Hindlimb muscle (tissue), 1 donor: ENCODE measurements around the gene KCNMB2. TPM values are rescaled to one million over a fixed set of nuclear protein-coding genes. Genes with fewer than 3 reads are reported as not detected.
"Not testable (repeated sequence)": the region's sequence is repeated elsewhere in the genome, so short reads cannot be mapped to it uniquely, and the experiment has no call there.

Source experiments
- DNase-seq: peaks from one replicate; pipeline ENCODE4 v3.0.0-alpha.2; 2013
- polyA plus RNA-seq: library from polyadenylated mRNA; unstranded; fragments of 120-200 nt; gene quantifications from one replicate; pipeline ENCODE4 v1.2.1, GENCODE V29; 2013; ENCODE audit not compliant: insufficient read length

Gene KCNMB2
- polyA plus RNA-seq, 1 donor = 9.0 TPM

DNA sequence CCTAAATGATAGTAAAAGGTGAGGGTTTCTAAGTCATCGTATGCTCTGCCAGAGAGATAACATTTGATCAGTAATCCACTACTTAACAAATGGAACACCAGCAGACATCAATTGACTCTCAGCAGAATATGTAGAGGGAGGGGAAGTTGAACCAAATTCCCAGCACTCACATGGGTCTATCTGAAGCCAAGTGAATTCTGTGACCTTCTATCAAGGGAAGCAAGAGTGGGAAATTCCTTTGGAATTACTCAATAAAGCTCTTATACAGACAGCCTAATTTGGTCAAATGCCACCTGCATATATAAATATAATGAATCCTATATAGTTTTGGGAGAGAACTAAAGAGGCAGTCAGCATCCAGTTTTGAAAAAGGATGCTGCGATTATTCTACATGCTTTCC, 15.8 kb upstream of the KCNMB2 start:
- no peak for DNase-seq

DNA sequence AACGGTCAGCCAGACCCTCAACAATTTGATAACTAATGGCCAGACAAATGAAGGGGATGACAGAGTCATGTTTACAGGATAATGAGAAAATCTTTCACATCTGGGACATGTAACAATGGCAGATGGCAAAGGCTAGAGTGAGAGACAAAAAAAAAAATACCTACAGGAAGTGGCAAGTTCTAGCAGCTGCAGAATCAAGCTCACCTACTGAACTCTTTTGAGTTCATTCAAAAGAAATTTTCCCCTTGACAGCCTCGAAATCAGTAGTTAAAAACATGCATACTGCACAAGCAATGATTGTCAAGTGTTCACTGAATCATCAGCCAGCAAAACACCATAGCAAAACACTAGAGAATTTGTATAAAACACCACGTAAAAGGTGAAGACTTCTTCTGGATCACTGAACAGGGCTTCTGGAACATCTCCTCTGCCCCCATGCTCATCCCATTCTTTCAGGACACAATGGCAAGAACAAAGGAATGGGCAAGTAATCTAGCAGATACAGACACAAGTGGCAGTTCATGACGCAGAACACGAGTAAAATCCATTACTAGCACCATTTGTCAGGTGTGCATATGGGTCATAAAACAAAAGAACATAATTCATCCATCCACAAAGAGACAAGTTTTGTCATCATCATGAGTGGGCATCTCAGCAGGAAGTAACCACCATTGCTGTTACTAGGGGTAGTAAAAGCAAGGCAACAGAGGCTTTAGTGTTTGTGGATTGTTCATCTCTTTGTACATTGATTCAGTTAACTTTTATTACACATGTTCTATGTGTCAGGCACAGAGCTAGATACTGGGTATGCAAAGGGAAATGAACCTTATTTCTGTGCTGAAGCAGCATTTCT, 13.8 kb upstream of the KCNMB2 start:
- DNase-seq = no peak

DNA sequence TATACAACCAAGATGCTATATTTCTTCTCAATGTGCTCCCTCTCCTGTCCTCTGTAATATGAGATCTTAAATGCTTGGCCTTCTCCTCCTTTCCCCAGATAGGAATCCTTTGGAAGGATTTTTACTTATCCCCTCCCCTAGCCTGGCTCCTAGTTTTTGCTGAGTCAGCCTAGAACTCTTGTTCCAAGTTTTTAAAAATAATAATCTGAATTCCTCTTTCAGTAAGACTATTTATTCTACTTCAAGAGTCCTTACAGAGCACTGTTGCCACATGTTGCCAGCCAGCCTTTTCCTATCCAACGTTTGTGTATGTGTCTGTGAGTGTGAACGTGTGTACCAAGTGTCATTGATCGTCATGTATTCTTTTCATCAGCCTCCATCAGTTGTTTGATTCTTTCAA, 11.0 kb upstream of the KCNMB2 start:
- DNase-seq = no peak

DNA sequence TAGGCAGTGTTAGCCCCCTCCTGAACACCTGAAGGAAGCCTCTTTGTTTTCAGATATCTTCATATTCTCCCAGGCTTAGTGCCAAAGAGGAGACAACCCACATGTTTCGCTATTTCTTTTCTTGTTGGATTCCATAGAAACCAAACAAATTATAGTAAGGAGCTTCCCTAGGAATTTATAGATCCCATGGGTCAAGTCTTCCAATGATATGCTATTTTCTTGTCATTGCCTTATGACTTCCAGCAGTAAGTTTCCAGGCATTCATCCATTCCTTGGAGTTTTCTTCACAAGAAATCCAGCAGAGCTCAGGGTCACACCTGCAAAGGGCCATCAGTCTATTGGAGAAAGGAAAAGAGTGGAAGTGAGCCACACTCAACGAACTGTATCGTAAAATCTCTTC, 9.9 kb upstream of the KCNMB2 start:
- no peak for DNase-seq

DNA sequence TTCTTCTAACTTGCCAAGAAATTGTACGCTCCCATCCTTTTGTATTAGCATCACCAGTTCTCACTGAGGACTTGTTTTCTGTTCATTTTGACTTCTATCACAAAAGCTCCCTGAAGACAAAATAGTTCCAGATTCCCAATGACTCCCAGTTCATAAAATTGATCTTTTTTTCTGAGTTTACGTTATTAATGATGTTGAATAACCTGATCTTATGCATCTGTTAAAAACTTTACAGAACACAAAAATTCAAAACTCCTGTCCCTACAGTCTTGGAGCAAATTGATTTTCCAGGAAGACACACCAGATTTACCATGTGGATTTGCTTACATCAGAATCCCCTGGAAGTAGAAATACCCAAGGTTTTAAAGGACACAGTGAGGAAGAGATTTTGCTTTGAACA, 8.3 kb upstream of the KCNMB2 start:
- DNase-seq = no peak

DNA sequence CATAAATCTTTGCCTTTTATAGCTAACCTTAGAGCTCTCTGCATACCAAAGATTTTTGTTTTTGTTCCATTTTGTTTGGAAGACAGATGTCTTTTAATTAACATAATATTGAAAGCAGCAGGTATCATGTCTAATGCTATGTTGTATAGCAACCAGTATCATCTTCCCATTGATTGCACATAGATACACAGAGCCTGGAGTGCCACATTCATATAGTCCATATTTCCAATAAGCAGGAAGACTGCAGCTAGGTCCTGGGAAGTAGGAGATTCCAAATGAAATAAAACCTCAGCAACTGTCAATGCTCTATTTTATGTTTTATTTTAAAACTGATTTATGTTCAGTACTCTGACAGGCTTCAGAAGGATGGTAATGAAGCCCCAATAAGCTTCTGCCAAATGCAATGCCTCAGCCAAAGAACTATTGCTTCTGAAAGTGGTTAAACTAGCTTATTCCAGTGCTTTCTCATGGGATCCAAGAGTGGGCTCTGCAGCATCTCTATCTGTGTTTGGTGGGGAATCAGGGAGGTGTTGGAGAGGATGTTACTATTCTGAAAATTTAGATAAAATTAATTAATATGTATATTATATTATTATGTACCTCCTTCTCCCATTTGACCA, 6.5 kb upstream of the KCNMB2 start:
- no peak for DNase-seq

DNA sequence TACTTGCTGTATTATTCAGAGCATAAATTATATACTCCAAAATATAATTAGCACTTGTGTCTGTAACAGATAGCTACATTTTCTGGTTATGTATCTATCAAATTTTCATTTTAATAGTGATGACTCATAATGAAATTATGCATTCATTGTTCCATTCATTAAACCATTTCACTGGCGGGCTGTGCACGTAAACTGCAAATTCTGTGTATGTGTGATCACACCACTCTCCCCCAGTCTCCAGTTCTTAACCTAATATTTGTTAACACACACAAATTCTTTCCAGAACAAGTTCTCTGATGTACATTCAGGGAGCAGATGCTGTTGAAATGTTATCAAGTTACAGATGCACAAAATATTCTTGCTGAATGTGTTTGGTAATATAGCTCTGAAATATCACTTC, 3.8 kb upstream of the KCNMB2 start:
- no peak for DNase-seq

DNA sequence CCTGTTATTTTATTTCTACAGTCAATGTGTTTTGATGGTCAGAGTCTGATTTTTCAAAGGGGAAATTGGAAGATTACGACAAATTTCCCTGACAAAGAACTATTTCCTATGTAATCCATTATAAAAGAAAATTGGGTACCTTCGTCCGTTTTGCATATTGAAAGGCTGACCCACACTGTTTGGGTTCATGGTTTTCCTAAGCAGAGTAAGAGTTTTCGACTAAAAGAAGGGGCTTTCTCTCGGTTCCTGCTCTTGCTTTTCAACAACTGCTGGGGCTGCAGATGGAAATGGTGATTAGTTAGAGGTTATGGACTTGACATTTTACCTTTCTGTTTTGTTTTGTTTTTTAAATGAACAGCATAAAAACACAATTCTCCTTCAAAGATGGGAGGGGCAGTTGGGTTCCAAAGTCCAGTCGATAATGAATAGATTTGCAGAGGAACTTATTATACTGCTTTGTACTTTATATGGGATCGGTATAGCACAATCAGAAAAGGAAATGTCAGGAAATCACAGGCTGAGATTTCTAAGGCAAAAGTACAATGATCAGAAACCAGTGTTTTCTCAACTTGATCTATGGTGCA, 978 bp downstream of the KCNMB2 start:
- DNase-seq = no peak

DNA sequence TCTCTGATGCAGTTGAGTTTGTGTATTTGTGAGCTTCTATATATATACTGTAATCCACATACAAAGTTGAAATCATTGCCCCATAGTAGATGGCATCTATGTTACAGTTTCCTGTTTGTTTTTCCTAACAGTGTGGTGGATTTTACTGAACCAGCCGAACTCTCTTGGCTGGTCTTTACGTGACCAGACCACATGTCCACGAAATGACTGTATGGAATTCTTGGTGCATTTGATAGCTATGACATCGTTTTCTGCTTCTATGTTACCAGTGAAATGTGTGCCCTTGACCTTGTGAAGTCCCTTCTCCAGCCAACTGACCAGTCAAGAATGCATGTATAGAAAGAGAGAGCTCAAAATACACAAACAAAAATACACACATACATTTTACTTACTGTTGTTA, 1.8 kb downstream of the KCNMB2 start:
- DNase-seq = no peak

DNA sequence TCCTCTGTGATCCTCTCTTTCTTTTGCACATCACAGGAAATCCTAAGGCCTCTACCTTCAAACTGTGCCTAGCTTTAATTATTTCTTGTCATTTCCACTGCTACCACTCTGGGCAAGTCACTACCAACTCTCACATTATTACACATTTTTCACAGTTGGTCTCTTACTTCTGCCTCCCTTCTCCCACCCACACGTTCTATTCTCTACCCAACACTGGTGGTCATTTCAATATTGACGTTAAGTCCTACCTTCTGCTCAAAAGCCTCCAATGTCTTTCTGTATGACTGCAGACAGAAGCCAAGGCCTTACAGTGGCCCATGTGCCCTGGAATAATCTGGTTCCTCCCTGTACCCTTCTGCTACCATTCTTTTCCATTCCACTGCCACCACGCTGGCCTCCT, 3.9 kb downstream of the KCNMB2 start:
- no peak for DNase-seq

DNA sequence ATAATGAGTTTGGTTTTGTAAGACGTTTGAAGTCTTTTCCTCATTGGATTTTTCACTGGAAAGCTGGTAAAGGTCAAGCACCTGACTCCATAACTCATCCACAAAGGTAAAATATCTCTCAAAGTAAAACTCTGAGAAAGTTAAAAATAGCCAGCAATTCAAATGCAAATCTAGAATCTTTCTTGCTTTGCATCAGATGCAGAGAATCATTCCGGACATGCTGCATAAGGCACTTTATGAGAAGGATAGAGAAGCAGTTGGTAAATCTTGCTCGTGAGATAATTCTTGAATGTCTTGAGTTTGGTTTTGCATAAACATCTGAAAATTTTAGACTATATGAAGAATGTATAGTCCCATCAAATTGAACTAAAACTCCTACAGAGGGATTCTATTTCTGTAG, 9.1 kb downstream of the KCNMB2 start:
- DNase-seq = no peak

DNA sequence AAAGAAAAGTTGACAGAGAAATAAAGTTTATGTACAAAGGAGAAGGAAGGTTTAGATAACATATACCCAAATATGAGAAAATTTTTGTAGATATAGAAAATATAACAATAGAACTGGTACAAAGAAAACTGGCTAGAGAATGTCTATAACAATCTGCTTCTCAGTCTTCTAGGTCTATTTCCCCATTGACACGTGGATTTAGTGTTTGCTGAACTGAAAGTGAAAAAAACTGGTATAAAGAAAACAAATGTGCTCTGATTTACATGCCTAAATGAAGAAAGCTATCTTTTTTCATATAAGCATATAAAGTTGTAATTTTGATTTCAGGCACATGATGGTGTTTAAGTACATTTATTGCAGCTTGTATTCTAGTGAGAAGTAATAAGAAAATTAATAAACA, 9.8 kb downstream of the KCNMB2 start:
- no peak for DNase-seq

DNA sequence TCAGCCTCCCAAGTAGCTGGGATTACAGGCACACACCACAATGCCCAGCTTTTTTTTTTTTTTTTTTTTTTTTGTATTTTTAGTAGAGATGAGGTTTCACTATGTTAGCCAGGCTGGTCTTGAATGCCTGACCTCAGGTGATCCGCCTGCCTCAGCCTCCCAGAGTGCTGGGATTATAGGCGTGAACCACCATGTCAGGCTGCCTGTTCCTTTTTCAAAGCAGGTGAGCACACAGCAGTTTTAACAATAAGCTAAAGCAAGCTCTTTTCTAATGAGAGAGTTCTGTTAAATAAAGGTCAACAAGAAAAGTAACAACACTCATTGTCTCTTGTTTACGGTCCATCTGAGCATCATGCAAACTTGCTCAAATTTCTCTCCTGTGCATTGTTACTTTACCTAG, 13.2 kb downstream of the KCNMB2 start:
- DNase-seq = not testable (repeated sequence)

DNA sequence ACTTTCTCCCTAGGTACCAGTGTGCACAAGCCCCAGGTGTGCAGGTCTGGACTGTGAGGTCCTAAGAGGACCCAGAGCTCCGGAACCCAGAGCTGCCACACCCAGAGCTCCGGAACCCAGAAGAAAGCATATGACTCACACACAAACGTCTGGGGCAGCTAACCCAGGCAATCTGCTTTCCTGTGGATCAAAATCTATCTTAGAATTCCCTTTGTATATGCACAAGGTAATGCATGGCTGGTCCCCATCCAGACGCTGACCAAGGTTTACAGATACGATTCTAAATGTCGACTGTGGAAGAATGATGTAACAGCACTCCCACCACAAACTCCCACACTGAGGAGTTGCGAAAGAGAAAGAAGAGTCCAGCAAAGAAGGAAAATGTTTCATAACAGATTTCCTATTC, 15.7 kb downstream of the KCNMB2 start:
- DNase-seq = no peak

DNA sequence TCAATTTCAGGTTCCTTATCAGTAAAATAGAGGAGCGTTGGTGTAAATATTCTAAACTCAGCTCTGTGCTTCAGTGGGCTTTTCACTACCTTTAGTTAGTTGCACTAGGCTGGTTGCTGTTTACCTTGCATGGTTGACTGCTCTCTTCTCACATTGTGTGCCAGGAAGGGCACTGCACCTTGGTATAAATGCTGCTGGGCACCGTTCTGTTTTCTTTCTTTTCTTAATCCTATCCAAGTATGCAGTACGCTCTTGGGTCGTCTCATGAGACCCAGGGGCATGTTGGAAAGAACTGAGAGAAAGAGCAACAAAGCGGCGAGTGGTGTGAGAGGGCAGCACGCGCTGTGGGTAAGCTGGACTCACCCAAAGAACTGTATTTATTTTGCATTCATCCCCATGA, 22.4 kb downstream of the KCNMB2 start:
- no peak for DNase-seq

DNA sequence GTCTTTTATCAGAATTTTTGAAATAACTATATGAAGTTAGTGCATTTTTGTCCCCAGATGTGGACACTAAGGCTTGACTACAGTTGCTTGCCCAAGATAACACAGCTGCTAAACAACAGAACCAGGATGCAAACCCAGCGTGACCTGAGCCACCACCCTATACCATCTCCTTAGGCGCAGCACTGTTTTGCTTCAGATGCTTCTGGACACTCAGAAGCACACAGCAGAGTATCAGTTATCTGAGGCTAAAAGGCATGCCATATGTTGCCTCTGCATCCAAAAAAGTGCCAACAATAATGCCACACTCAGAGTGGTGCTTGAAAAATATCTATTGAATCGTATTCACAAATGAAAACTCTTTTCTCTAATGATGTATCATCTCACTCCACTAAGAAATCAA, 24.5 kb downstream of the KCNMB2 start:
- DNase-seq = no peak

DNA sequence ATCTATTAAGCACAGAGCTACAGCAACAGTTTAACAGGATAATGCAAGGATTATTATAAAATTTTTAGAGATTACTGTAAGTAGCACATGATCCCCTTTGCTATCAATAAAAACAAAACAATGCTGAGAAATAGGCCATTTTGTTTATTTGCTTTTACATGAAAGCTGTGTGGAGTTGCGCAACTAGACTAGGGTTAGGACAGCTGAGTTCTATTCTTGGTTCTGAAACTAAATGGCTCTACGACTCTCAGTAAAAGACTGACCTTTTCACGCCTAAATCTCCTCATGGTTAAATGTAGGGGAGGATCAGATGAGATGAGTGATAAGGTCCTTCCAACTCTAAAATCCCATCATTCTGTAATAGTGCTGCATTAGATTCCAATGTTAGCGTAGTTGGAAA, 25.0 kb downstream of the KCNMB2 start:
- DNase-seq = no peak

DNA sequence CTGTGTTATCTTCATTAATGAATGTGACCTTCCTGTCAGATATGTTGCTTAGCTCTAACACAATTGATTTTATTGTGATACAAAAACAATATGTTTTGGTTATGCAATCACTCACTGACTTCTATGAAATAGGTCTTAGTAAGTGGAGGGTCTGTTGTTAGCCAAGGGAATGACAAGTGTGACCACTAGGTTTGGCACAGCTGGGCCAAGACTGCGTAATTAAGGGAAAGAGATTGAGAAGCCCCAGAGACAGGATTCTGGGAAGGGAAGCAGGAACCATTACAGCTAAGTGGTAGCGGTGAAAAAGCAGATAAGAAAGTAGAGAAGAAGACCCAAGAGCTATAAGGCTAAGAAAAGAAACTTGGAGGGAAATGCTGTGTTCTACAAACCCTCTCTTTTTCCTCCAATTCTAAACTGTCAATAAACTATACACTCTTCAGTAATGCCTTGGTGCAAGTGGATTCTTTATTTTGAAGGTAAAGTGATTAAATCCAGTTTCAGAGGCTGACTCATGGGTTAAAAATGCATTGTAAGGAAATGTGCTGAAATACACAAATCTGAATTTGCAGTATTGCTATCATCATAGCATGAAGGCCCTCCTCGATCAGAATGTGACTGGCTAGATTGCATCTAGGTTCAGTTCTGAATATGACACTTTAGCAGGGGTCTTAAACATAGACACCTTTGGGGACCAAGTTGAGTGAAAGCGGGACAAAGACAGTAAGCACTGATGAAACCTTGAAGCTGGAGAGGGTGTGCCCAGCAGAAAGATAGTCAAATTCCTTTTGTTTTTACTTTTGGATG, 26.1 kb downstream of the KCNMB2 start:
- no peak for DNase-seq

DNA sequence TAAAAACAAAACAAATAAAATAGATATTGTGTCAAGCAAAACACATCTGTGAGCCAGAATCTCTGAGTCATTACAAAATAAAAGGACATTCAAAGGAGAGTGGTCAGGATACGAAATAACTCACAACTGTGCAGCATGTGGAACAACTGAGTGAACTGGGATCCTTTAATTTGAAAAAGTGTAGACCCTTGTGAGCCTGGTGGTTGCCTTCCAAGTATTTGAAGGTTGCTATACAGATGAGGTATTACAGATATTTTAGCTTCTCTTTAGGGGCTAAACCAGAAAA, 26.7 kb downstream of the KCNMB2 start:
- no peak for DNase-seq

DNA sequence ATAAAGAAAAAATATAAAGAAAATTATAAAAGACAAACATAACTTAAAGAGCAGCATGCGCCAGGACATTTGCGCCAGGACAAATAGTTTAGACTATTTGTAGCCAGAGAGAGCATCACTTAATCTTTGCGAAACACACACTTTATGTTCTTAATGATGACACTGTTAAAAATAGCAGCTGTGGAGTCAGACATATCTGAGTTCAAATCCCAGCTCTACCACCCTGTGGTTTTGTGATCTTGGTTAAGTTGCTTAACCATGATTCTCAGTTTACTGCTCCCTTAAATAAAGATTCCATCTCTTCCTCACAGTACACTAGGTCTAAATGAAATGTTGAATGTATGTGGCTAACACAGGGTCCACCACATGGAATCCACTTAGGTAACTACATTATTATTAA, 31.4 kb downstream of the KCNMB2 start:
- no peak for DNase-seq

DNA sequence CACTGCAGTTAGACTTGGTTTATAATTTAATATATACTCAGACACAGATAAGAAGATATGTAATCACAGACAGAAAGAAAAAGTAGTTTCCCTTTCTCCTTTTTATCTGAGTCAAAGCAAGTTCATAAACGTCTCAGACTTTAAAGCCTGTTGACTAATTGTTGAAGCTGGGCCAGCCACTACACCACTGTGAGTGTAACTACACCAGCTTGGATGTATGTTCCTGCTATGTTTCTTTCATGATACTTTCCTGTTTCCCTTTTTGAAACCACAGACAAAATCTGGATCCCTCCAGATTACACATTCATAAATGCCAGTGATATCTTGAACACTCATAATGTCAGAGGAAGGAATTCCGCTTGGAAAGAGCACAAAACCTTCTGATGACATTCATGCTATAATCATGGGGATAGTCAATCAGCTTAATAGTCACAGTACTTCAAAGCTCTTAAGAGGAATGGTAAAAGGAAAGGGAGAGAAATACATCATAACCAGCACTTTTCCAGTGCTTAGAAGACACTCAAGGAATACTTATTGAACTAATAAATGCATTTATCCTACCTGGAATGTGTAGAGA, 32.0 kb downstream of the KCNMB2 start:
- no peak for DNase-seq

DNA sequence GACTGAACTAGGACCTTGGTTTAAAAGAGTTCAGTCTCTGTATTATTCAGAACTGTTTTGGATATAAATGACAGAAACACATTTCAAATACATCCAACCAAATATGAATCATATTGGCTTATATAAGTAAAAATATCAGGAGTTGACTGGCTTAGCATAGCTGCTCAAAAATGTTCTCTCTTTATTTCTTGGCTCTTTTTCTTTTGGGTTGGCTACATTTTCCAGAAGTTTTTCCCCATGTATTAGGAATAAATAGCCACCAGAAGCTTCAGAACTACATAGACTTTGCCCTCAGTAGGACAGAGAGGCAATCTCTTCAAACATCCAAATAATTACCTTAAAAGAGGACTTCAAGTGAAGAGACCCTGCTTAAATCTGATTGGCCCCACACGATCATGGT, 32.7 kb downstream of the KCNMB2 start:
- DNase-seq = no peak

DNA sequence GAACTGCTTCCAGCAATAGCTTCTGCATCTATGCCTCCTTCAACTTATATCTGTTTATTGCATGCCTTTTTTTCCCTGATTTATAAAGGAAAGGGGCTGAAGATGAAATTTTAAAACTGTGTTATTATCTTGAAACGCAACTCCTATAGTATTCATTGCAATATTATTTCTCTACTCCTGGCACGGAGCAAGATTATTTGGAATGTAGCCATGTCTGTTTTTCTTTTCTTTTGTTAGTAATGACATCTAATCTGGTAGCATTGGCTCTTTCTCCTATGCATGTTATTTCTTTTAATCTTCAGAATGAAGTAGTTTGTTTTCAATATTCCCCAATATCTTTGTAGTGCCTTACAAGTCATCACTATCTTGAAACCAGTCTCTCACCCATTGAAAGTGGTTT, 33.6 kb downstream of the KCNMB2 start:
- DNase-seq = no peak
